22Rv1 (cell line): ENCODE results near the gene SLC4A1.

ENCODE experiments used
- ZFX ChIP-seq: fragments of 450-650 bp; IDR thresholded peaks from 2 replicates; pipeline ENCODE4 v1.6.1; 2017; ENCODE audit warnings: antibody characterized with exemption, borderline replicate concordance
- TF ChIP-seq, protein P1 (sequence below): fragments of 450-650 bp; IDR thresholded peaks from 2 replicates; pipeline ENCODE4 v1.5.1; 2017; ENCODE audit warnings: mild to moderate bottlenecking

DNA sequence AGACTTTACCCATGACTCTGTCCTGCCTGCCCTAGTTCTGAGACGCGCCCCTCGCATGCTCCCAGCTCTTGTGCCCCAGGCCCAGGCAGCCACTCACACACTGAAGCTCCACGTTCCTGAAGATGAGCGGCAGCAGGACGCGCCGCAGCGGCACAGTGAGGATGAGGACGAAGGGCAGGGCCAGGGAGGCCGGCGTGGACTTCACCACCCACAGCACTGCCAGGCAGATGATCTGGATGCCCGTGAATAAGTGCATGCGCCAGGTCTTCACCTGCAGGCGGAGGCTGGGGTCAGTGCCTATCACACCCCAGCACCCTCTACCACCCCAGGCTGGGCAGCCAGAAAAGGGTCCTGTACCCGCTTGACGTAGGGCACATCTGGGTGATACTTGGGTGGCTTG lies 16.9 kb downstream of the SLC4A1 start:
- TF ChIP-seq, protein P1, sequence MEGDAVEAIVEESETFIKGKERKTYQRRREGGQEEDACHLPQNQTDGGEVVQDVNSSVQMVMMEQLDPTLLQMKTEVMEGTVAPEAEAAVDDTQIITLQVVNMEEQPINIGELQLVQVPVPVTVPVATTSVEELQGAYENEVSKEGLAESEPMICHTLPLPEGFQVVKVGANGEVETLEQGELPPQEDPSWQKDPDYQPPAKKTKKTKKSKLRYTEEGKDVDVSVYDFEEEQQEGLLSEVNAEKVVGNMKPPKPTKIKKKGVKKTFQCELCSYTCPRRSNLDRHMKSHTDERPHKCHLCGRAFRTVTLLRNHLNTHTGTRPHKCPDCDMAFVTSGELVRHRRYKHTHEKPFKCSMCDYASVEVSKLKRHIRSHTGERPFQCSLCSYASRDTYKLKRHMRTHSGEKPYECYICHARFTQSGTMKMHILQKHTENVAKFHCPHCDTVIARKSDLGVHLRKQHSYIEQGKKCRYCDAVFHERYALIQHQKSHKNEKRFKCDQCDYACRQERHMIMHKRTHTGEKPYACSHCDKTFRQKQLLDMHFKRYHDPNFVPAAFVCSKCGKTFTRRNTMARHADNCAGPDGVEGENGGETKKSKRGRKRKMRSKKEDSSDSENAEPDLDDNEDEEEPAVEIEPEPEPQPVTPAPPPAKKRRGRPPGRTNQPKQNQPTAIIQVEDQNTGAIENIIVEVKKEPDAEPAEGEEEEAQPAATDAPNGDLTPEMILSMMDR = no peak
- no peak for TF ChIP-seq ZFX
